Hematopoietic multipotent progenitor cell treated with erythropoietin and hydrocortisone succinate and interleukin-3 and kit ligand, for 8 days (in vitro differentiated cells): ENCODE data around the gene MYO9B.

Experiments used
- DNase-seq: peaks from one replicate; pipeline ENCODE4 v3.0.0-alpha.2; 2015

The MYO9B gene

GRCh38 chr19:17246681-17247425 lies 171.3 kb downstream of the MYO9B start:
- no peak for DNase-seq

GRCh38 chr19:17248011-17248776 lies 172.6 kb downstream of the MYO9B start:
- DNase-seq: no peak

GRCh38 chr19:17249887-17250548 lies 174.4 kb downstream of the MYO9B start:
- no peak for DNase-seq

GRCh38 chr19:17254636-17255035 lies 179.1 kb downstream of the MYO9B start:
- no peak for DNase-seq

GRCh38 chr19:17255150-17255621 lies 179.6 kb downstream of the MYO9B start:
- DNase-seq: no peak

- no peak for DNase-seq
Measured at GRCh38 chr19:17256130-17256529, 180.6 kb downstream of the MYO9B start.

GRCh38 chr19:17259118-17259780 lies 183.7 kb downstream of the MYO9B start:
- DNase-seq: no peak

- no peak for DNase-seq
Measured at GRCh38 chr19:17259934-17260333, 184.4 kb downstream of the MYO9B start.

GRCh38 chr19:17260842-17261325 lies 185.3 kb downstream of the MYO9B start:
- DNase-seq: peak; percentile 92

- DNase-seq: no peak
Measured at GRCh38 chr19:17262557-17262956, 187.0 kb downstream of the MYO9B start.
